Measurements from ENCODE around the gene ITCH.
"Not testable (repeated sequence)": the region's sequence is repeated elsewhere in the genome, so short reads cannot be mapped to it uniquely, and the experiment has no call there.

ITCH gene

DNA sequence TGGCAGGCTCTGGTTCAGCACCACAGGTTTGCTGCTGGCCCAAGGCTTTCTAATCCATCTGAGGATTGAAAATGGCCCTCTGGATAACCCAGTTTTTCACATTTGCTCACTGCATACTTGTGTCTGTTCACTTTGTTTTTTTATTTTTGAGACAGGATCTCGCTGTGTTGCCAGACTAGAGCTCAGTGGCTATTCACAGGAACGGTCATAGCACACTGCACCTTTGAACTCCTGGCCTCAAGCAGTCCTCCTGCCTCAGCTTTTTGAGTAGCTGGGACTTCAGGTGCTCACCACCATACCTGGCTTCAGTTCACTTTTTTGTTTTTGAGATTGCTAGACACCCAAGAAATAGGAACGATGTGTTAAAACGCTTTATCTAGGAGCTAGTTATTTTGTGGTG lies 57.9 kb downstream of the ITCH start:
- Histone ChIP-seq H3K4me1 (ENCODE audit: control insufficient read depth, insufficient read depth, low read length) (no peaks in the 10 kb centered on the region), H3K4me3 (ENCODE audit: low read depth, low read length) (no peak overlapping the region), H3K9me3 (ENCODE audit: control insufficient read depth, insufficient read depth, low read depth, low read length) (no peaks in the 10 kb centered on the region), H3K27ac (ENCODE audit: low read depth, low read length) (no peak overlapping the region), H3K36me3 (ENCODE audit: control insufficient read depth, insufficient read depth, low read length) (peaks cover 61% of the 10 kb centered on the region), H3K27me3 (ENCODE audit: control insufficient read depth, insufficient read depth, low read length) (no peaks in the 10 kb centered on the region), H3K9ac (ENCODE audit: low read length) (no peak overlapping the region)

DNA sequence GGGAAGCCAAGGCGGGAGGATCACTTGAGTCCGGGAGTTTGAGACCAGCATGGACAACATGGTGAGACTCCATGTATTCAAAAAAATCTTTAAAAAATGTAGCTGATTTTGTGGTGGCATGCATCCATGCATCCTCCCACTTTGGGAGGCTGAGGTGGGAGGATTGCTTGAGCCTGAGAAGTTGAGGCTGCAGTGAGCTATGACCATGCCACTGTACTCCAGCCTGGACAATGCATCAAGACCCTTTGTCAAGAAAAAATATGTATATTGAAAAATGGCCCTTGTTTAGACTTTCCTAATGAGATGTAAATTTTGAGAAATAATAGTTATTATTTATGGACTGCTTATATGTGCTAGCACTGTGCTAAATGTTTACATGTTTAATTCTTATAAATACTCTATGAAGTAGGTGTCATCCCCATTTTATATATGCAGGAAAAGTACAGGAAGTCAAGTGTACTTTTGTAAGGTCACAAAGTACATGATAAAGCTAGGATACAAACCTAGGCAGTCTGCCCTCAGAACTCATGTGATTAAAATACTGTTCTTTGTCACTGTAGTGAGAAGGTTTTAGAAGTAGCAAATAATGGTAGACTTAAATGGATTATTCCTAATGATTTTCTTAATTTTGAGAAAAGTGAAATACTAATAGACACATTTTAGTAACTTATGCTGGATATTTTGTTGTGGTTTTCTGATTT lies 58.8 kb downstream of the ITCH start:
- Histone ChIP-seq H3K36me3 (ENCODE audit: control insufficient read depth, insufficient read depth, low read length) (peaks cover 62% of the 10 kb centered on the region), H3K9ac (ENCODE audit: low read length) (no peak overlapping the region), H3K27ac (ENCODE audit: low read depth, low read length) (no peak overlapping the region)

DNA sequence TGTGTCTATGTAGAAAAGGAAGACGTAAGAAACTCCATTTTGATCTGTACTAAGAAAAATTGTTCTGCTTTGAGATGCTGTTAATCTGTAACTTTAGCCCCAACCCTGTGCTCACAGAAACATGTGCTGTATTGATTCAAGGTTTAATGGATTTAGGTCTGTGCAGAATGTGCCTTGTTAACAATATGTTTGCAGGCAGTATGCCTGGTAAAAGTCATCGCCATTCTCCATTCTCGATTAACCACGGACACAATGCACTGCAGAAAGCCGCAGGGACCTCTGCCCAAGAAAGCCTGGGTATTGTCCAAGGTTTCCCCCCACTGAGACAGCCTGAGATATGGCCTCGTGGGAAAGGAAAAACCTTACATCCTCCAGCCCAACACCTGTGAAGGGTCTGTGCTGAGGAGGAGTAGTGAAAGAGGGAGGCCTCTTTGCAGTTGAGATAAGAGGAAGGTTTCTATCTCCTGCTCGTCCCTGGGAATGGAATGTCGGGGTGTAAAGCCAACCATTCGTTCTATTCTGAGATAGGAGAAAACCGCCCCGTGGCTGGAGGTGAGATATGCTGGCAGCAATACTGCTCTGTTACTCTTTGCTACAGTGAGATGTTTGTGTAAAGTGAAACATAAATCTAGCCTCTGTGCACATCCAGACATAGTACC lies 62.1 kb downstream of the ITCH start:
- peaks cover 59% of the 10 kb centered on the region for H3K36me3 ChIP-seq (ENCODE audit: control insufficient read depth, insufficient read depth, low read length)
- H3K4me1 ChIP-seq (ENCODE audit: control insufficient read depth, insufficient read depth, low read length); H3K27me3 ChIP-seq (ENCODE audit: control insufficient read depth, insufficient read depth, low read length); H3K9me3 ChIP-seq (ENCODE audit: control insufficient read depth, insufficient read depth, low read depth, low read length); H3K4me3 ChIP-seq (ENCODE audit: low read depth, low read length); H3K27ac ChIP-seq (ENCODE audit: low read depth, low read length); H3K9ac ChIP-seq (ENCODE audit: low read length): not testable (repeated sequence)

More for the DNA sequence above, 58.8 kb downstream of the ITCH start:
- H3K4me3 ChIP-seq (ENCODE audit: low read depth, low read length) = no peak overlapping the region
- no peaks in the 10 kb centered on the region for H3K27me3 ChIP-seq (ENCODE audit: control insufficient read depth, insufficient read depth, low read length)
- no peaks in the 10 kb centered on the region for H3K4me1 ChIP-seq (ENCODE audit: control insufficient read depth, insufficient read depth, low read length)
- H3K9me3 ChIP-seq (ENCODE audit: control insufficient read depth, insufficient read depth, low read depth, low read length) = no peaks in the 10 kb centered on the region

DNA sequence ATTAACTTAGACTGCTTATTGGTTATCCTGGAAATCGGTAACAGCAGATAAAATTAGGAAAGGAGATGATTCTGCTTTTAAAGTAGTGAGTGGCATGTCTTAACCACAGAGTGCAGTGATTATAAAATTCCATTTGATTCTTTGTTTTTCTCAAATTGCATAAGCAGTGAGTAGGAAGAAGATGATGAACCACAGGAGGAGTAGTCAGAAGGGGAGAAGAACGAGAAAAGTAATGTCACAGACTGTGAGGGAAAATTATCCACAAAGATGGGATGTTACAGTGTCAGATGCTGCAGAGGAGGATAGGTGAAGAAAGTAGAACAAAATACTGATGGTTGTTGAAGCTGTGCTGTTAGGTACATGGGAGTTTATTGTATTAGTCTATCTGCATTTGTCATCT lies 63.0 kb downstream of the ITCH start:
- Histone ChIP-seq H3K9me3 (ENCODE audit: control insufficient read depth, insufficient read depth, low read depth, low read length) (no peaks in the 10 kb centered on the region), H3K36me3 (ENCODE audit: control insufficient read depth, insufficient read depth, low read length) (peaks cover 52% of the 10 kb centered on the region), H3K27ac (ENCODE audit: low read depth, low read length) (no peak overlapping the region), H3K4me1 (ENCODE audit: control insufficient read depth, insufficient read depth, low read length) (no peaks in the 10 kb centered on the region), H3K9ac (ENCODE audit: low read length) (no peak overlapping the region), H3K27me3 (ENCODE audit: control insufficient read depth, insufficient read depth, low read length) (no peaks in the 10 kb centered on the region), H3K4me3 (ENCODE audit: low read depth, low read length) (no peak overlapping the region)

DNA sequence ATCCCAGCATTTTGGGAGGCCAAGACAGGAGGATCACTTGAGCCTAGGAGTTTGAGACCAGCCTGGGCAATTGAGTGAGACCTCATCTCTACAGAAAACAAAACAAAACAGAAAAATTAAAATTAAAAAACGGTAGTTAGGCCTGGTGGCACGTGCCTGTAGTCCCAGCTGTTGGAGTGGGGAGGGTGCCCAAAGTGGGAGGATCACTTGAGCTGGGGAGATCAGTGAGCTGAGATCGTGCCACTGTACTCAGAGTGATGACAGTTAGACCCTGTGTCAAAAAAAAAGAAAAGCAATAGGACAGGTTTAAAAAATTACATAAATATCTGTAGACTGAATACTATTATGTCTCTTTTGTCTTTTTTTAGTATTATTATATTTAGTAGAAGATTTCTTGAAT lies 64.3 kb downstream of the ITCH start:
- H3K9ac ChIP-seq (ENCODE audit: low read length) = no peak overlapping the region
- no peaks in the 10 kb centered on the region for H3K4me1 ChIP-seq (ENCODE audit: control insufficient read depth, insufficient read depth, low read length)
- no peak overlapping the region for H3K27ac ChIP-seq (ENCODE audit: low read depth, low read length)
- peaks cover 42% of the 10 kb centered on the region for H3K36me3 ChIP-seq (ENCODE audit: control insufficient read depth, insufficient read depth, low read length)
- H3K9me3 ChIP-seq (ENCODE audit: control insufficient read depth, insufficient read depth, low read depth, low read length) = no peaks in the 10 kb centered on the region
- no peak overlapping the region for H3K4me3 ChIP-seq (ENCODE audit: low read depth, low read length)
- H3K27me3 ChIP-seq (ENCODE audit: control insufficient read depth, insufficient read depth, low read length) = no peaks in the 10 kb centered on the region

DNA sequence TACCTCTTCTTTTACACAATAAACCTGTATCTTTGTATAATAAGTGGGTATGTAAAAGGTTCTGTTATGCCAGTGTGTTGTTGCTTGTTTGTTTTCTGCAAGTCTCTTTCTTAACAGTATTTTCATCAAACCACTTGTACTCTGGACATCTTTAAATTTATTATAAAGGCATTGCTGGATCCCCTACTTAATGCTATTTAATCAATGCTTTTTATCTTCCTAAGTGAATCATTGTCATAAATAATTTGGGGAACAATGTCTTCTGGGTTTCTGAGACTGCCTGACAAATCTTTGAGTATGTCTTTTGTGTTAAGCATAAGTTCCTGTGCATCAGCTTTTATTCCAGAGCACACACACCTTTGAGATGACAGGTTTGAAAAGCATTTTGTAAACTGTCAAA lies 64.7 kb downstream of the ITCH start:
- Histone ChIP-seq H3K27me3 (ENCODE audit: control insufficient read depth, insufficient read depth, low read length) (no peaks in the 10 kb centered on the region), H3K27ac (ENCODE audit: low read depth, low read length) (no peak overlapping the region), H3K9me3 (ENCODE audit: control insufficient read depth, insufficient read depth, low read depth, low read length) (no peaks in the 10 kb centered on the region), H3K9ac (ENCODE audit: low read length) (no peak overlapping the region), H3K4me1 (ENCODE audit: control insufficient read depth, insufficient read depth, low read length) (no peaks in the 10 kb centered on the region), H3K36me3 (ENCODE audit: control insufficient read depth, insufficient read depth, low read length) (peaks cover 42% of the 10 kb centered on the region), H3K4me3 (ENCODE audit: low read depth, low read length) (no peak overlapping the region)

DNA sequence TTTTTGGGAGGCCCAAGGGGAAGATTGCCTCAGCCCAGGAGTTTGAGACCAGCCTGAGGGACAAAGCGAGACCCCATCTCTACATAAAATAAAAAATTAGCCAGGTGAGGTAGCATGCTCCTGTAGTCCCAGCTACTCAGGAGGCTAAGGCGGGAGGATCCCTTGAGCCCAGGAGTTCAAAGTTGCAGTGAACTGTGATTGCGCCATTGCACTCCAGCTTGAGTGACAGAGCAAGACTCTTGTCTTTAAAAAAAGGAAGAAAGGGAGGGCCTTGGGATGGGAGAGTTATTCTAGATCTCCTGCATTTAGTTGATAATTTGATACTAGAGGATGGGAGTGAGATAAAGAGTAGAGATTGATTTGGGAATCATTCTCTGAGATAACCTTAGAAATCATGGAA lies 68.1 kb downstream of the ITCH start:
- Histone ChIP-seq H3K4me3 (ENCODE audit: low read depth, low read length) (no peak overlapping the region), H3K36me3 (ENCODE audit: control insufficient read depth, insufficient read depth, low read length) (peaks cover 23% of the 10 kb centered on the region), H3K27me3 (ENCODE audit: control insufficient read depth, insufficient read depth, low read length) (no peaks in the 10 kb centered on the region), H3K4me1 (ENCODE audit: control insufficient read depth, insufficient read depth, low read length) (no peaks in the 10 kb centered on the region), H3K9ac (ENCODE audit: low read length) (no peak overlapping the region), H3K27ac (ENCODE audit: low read depth, low read length) (no peak overlapping the region), H3K9me3 (ENCODE audit: control insufficient read depth, insufficient read depth, low read depth, low read length) (no peaks in the 10 kb centered on the region)

DNA sequence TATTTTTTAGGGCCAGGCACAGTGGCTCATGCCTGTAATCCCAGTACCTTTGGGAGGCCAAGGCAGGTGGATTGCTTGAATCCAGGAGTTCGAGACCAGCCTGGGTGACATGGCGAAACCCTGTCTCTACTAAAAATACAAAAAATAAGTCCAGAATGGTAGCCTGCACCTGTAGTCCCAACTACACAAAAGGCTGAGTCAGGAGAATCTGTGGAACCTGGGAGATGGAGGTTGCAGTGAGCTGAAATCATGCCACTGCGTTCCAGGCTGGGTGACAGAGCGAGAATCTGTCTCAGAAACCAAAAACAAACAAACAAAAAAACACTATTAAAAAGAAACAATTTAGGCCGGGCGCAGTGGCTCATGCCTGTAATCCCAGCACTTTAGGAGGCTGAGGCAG lies 69.6 kb downstream of the ITCH start:
- not testable (repeated sequence) for H3K27me3 ChIP-seq (ENCODE audit: control insufficient read depth, insufficient read depth, low read length); H3K4me3 ChIP-seq (ENCODE audit: low read depth, low read length); H3K9me3 ChIP-seq (ENCODE audit: control insufficient read depth, insufficient read depth, low read depth, low read length); H3K4me1 ChIP-seq (ENCODE audit: control insufficient read depth, insufficient read depth, low read length); H3K9ac ChIP-seq (ENCODE audit: low read length); H3K27ac ChIP-seq (ENCODE audit: low read depth, low read length)
- peaks cover 19% of the 10 kb centered on the region for H3K36me3 ChIP-seq (ENCODE audit: control insufficient read depth, insufficient read depth, low read length)

DNA sequence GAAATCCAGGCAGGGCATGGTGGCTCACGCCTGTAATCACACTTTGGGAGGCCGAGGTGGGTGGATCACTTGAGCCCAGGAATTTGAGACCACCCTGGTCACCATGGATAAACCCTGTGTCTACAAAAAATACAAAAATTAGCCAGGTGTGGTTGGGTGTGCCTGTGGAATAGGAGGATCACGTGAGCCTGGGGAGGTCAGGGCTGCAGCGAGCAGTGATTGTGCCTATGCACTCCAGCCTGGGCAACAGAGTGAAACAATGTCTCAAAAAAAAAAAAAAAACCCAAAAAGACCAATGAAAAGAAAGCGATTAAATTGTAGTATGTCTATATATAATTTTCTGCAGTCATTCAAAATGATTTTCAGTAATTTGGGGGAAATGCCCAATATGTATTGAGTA lies 70.3 kb downstream of the ITCH start:
- H3K9me3 ChIP-seq (ENCODE audit: control insufficient read depth, insufficient read depth, low read depth, low read length) = no peaks in the 10 kb centered on the region
- H3K9ac ChIP-seq (ENCODE audit: low read length) = no peak overlapping the region
- no peak overlapping the region for H3K4me3 ChIP-seq (ENCODE audit: low read depth, low read length)
- no peak overlapping the region for H3K27ac ChIP-seq (ENCODE audit: low read depth, low read length)
- H3K4me1 ChIP-seq (ENCODE audit: control insufficient read depth, insufficient read depth, low read length) = no peaks in the 10 kb centered on the region
- peaks cover 17% of the 10 kb centered on the region for H3K36me3 ChIP-seq (ENCODE audit: control insufficient read depth, insufficient read depth, low read length)
- no peaks in the 10 kb centered on the region for H3K27me3 ChIP-seq (ENCODE audit: control insufficient read depth, insufficient read depth, low read length)

DNA sequence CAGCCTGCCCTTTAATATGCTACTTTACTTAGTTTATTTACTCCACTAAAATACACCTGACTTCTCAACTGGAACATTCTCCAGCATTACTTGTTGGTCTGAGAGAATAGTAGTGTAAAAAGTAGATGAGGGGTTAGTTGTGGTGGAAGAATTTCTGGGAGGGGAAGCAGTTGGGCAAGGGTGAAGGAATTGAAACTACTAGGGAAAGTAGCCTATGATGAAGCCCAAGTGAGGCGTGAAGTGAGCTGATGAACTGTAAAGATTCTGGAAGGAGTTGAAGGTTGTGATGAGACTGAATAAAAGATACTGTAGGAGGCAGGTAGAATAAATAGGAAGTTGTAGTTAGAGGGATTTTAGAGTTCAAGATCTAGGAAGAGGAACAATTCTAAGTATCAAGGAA lies 72.5 kb downstream of the ITCH start:
- no peak overlapping the region for H3K27ac ChIP-seq (ENCODE audit: low read depth, low read length)
- H3K9ac ChIP-seq (ENCODE audit: low read length) = no peak overlapping the region
- no peaks in the 10 kb centered on the region for H3K9me3 ChIP-seq (ENCODE audit: control insufficient read depth, insufficient read depth, low read depth, low read length)
- H3K4me1 ChIP-seq (ENCODE audit: control insufficient read depth, insufficient read depth, low read length) = no peaks in the 10 kb centered on the region
- H3K36me3 ChIP-seq (ENCODE audit: control insufficient read depth, insufficient read depth, low read length) = peaks cover 32% of the 10 kb centered on the region
- no peaks in the 10 kb centered on the region for H3K27me3 ChIP-seq (ENCODE audit: control insufficient read depth, insufficient read depth, low read length)
- H3K4me3 ChIP-seq (ENCODE audit: low read depth, low read length) = no peak overlapping the region

DNA sequence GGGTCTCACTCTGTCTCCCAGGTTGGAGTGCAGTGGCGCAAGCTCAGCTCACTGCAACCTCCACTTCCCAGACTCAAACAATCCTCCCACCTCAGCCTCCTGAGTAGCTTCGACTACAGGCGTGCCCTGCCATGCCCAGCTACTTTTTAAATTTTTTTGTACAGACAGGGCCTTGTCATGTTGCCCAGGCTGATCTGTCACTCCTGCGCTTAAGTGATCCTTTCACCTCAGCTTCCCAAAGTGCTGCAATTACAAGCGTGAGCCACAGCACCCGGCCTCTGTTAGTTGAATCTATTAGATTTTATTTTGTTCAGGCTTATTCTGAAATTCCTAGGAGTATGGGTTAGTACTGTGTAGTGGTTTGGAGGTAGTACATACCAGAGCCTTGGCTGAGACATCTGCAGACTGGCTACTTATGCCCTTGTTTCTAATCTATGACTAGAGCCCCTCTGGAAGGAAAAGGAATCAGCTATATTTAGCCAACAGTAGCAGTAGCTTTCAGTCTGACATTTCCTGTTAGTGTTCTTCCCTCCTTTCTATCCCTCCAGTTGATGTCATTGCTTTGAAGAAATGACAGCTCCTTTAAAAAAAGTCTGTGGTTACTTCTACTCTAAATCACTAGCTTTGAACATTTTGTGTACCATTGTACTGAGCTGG lies 74.4 kb downstream of the ITCH start:
- no peak overlapping the region for H3K27ac ChIP-seq (ENCODE audit: low read depth, low read length)
- H3K9me3 ChIP-seq (ENCODE audit: control insufficient read depth, insufficient read depth, low read depth, low read length) = no peaks in the 10 kb centered on the region
- H3K4me1 ChIP-seq (ENCODE audit: control insufficient read depth, insufficient read depth, low read length) = no peaks in the 10 kb centered on the region
- no peak overlapping the region for H3K9ac ChIP-seq (ENCODE audit: low read length)
- no peak overlapping the region for H3K4me3 ChIP-seq (ENCODE audit: low read depth, low read length)
- H3K36me3 ChIP-seq (ENCODE audit: control insufficient read depth, insufficient read depth, low read length) = peaks cover 47% of the 10 kb centered on the region
- no peaks in the 10 kb centered on the region for H3K27me3 ChIP-seq (ENCODE audit: control insufficient read depth, insufficient read depth, low read length)
